Uterus (tissue), 2 donors: ENCODE measurements around the gene DNM1.

Source experiments
- POLR2A ChIP-seq, 2 donors: fragments of 450-650 bp; IDR thresholded peaks; one replicate each; pipeline ENCODE4 v1.6.1; 2016; ENCODE audit warnings: antibody characterized with exemption in 2 of 2, mild to moderate bottlenecking in 1 of 2, moderate library complexity in 1 of 2
- TF ChIP-seq, protein P1 (sequence below), 4 experiments: fragments of 200-600 bp in 2 of 4; fragments of 450-650 bp in 2 of 4; sonication (generic) in 2 of 4; IDR thresholded peaks; one replicate each; pipeline ENCODE4 v1.5.1; 2016 to 2019; ENCODE audit warnings: antibody characterized with exemption in 4 of 4, mild to moderate bottlenecking in 2 of 4, moderate library complexity in 1 of 4

DNA sequence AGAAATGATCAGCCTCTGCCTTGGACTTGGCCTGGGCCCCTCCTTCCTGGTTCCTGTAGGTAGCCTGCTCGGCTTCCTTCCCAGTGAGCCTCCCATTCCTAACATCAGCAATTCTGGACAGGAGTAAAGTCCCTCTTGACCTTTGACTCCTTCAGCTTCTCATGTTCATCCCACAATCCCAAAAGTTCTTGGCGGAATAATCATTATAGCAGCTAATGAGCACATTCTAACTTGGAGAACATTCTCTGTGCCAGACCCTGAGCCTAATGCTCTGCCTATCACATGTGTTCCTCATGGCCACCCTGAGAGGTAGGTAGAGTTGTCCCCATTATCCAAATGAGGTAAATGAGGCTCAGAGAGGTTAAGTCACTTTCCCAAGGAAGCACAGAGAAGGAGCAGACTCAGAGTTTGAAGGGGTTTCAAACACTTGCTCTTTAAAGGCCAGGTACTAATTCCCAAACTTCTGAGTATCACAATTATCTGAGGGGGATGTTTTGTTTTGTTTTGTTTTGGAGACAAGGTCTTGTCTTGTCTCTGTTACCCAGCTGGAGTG is 94.1 kb downstream of the DNM1 start:
- TF ChIP-seq, protein P1, sequence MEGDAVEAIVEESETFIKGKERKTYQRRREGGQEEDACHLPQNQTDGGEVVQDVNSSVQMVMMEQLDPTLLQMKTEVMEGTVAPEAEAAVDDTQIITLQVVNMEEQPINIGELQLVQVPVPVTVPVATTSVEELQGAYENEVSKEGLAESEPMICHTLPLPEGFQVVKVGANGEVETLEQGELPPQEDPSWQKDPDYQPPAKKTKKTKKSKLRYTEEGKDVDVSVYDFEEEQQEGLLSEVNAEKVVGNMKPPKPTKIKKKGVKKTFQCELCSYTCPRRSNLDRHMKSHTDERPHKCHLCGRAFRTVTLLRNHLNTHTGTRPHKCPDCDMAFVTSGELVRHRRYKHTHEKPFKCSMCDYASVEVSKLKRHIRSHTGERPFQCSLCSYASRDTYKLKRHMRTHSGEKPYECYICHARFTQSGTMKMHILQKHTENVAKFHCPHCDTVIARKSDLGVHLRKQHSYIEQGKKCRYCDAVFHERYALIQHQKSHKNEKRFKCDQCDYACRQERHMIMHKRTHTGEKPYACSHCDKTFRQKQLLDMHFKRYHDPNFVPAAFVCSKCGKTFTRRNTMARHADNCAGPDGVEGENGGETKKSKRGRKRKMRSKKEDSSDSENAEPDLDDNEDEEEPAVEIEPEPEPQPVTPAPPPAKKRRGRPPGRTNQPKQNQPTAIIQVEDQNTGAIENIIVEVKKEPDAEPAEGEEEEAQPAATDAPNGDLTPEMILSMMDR (IDR thresholded peaks at IDR 0.05), result no peak
- no peak for TF ChIP-seq POLR2A (IDR thresholded peaks at IDR 0.05)
